MM.1S (cell line): Measurements from ENCODE around the gene KCND2.

Experiments used
- DNase-seq: peaks from one replicate; pipeline ENCODE4 v3.0.0-alpha.2; 2015
- H2AFZ ChIP-seq: fragments of 300-600 bp; sonication (generic); 2 replicates; pipeline ENCODE4 v1.6.0; 2016; ENCODE audit warnings: antibody characterized with exemption, low read length
- H3F3A ChIP-seq: fragments of 300-600 bp; sonication (generic); 2 replicates; pipeline ENCODE4 v1.6.1; 2016; ENCODE audit warnings: mild to moderate bottlenecking, antibody characterized with exemption, low read length, moderate library complexity, mixed read lengths; ENCODE audit not compliant: insufficient read depth
- H3K27ac ChIP-seq: fragments of 300-600 bp; sonication (generic); 2 replicates; pipeline ENCODE4 v1.5.1; 2016; ENCODE audit warnings: mild to moderate bottlenecking, low read length
- H3K27me3 ChIP-seq: fragments of 300-600 bp; sonication (generic); replicated peaks from 2 replicates; pipeline ENCODE4 v1.6.0; 2016; ENCODE audit warnings: low read length; ENCODE audit not compliant: insufficient read depth
- H3K36me3 ChIP-seq: fragments of 300-600 bp; sonication (generic); replicated peaks from 2 replicates; pipeline ENCODE4 v1.6.1; 2016; ENCODE audit warnings: mild to moderate bottlenecking, low read length, mixed read lengths; ENCODE audit not compliant: insufficient read depth
- H3K4me1 ChIP-seq: fragments of 300-600 bp; sonication (generic); 2 replicates; pipeline ENCODE4 v1.6.1; 2016; ENCODE audit warnings: low read length, mixed read lengths
- H3K4me2 ChIP-seq: fragments of 300-600 bp; sonication (generic); 2 replicates; pipeline ENCODE4 v1.6.0; 2016; ENCODE audit warnings: low read depth, low read length
- H3K4me3 ChIP-seq: fragments of 300-600 bp; sonication (generic); 2 replicates; pipeline ENCODE4 v1.5.1; 2016; ENCODE audit warnings: low read length, mixed read lengths
- H3K79me2 ChIP-seq: fragments of 300-600 bp; sonication (generic); 2 replicates; pipeline ENCODE4 v1.6.1; 2016; ENCODE audit warnings: mixed run types, low read length, mixed read lengths
- H3K9ac ChIP-seq: fragments of 300-600 bp; sonication (generic); 2 replicates; pipeline ENCODE4 v1.6.1; 2016; ENCODE audit warnings: low read length, mixed read lengths
- H3K9me2 ChIP-seq: fragments of 300-600 bp; sonication (generic); replicated peaks from 2 replicates; pipeline ENCODE4 v1.6.1; 2016; ENCODE audit warnings: mild to moderate bottlenecking, low read length, mixed read lengths; ENCODE audit not compliant: insufficient read depth
- H3K9me3 ChIP-seq: fragments of 300-600 bp; sonication (generic); replicated peaks from 2 replicates; pipeline ENCODE4 v1.6.1; 2016; ENCODE audit warnings: mild to moderate bottlenecking, low read length, mixed read lengths; ENCODE audit not compliant: insufficient read depth
- H4K20me1 ChIP-seq: fragments of 300-600 bp; sonication (generic); 2 replicates; pipeline ENCODE4 v1.6.1; 2016; ENCODE audit warnings: mild to moderate bottlenecking, low read length, moderate library complexity, mixed read lengths; ENCODE audit not compliant: insufficient read depth
- CTCF ChIP-seq: fragments of 300-600 bp; sonication (generic); IDR thresholded peaks from 2 replicates; pipeline ENCODE4 v1.5.1; 2016; ENCODE audit warnings: antibody characterized with exemption, low read length, mixed read lengths
- EZH2 ChIP-seq: fragments of 300-600 bp; sonication (generic); optimal IDR thresholded peaks from 2 replicates; pipeline ENCODE3; 2017; ENCODE audit warnings: low read depth, mild to moderate bottlenecking, antibody characterized with exemption, low read length, mixed read lengths
- EZH2phosphoT487 ChIP-seq: fragments of 300-600 bp; sonication (generic); IDR thresholded peaks from 2 replicates; pipeline ENCODE4 v1.6.1; 2018; ENCODE audit warnings: antibody characterized with exemption, low read length

KCND2 gene

GRCh38 chr7:120405652-120406051 is 132.7 kb downstream of the KCND2 start:
- Histone ChIP-seq H3K9ac (no peak overlapping the region), H4K20me1 (no peaks in the 10 kb centered on the region), H3K4me2 (no peak overlapping the region), H3K27me3 (no peaks in the 10 kb centered on the region), H3K9me3 (no peaks in the 10 kb centered on the region), H3K27ac (no peak overlapping the region), H3K9me2 (no peaks in the 10 kb centered on the region), H3F3A (peaks cover 14% of the 10 kb centered on the region; the same call in 1 of the 2 replicates), H3K36me3 (no peaks in the 10 kb centered on the region), H3K4me3 (no peak overlapping the region), H3K4me1 (peaks cover 22% of the 10 kb centered on the region), H3K79me2 (no peaks in the 10 kb centered on the region), H2AFZ (no peak overlapping the region)
- no peak for DNase-seq
- no peak for TF ChIP-seq CTCF
- TF ChIP-seq EZH2phosphoT487: no peak
- no peak for TF ChIP-seq EZH2

GRCh38 chr7:120407010-120407409 is 134.0 kb downstream of the KCND2 start:
- no peak for DNase-seq
- no peak overlapping the region for H3K27ac ChIP-seq
- H2AFZ ChIP-seq: no peak overlapping the region
- TF ChIP-seq EZH2phosphoT487: no peak
- no peak for TF ChIP-seq EZH2
- TF ChIP-seq CTCF: no peak
- peaks cover 8% of the 10 kb centered on the region for H3K4me1 ChIP-seq
- H3K27me3 ChIP-seq: no peaks in the 10 kb centered on the region
- H3F3A ChIP-seq: no peaks in the 10 kb centered on the region
- H3K4me2 ChIP-seq: no peak overlapping the region
- no peaks in the 10 kb centered on the region for H3K9me2 ChIP-seq
- no peak overlapping the region for H3K4me3 ChIP-seq
- no peaks in the 10 kb centered on the region for H3K36me3 ChIP-seq
- no peaks in the 10 kb centered on the region for H3K79me2 ChIP-seq
- no peak overlapping the region for H3K9ac ChIP-seq
- H4K20me1 ChIP-seq: no peaks in the 10 kb centered on the region
- H3K9me3 ChIP-seq: no peaks in the 10 kb centered on the region

GRCh38 chr7:120412139-120413050 is 139.4 kb downstream of the KCND2 start:
- Histone ChIP-seq H3K4me1 (no peaks in the 10 kb centered on the region), H3K4me2 (no peak overlapping the region), H2AFZ (no peak overlapping the region), H3F3A (no peaks in the 10 kb centered on the region), H3K27me3 (no peaks in the 10 kb centered on the region), H3K9me3 (no peaks in the 10 kb centered on the region), H3K9me2 (no peaks in the 10 kb centered on the region), H3K79me2 (no peaks in the 10 kb centered on the region), H3K36me3 (no peaks in the 10 kb centered on the region), H3K4me3 (no peak overlapping the region), H3K27ac (no peak overlapping the region), H4K20me1 (no peaks in the 10 kb centered on the region), H3K9ac (no peak overlapping the region)
- TF ChIP-seq EZH2phosphoT487: no peak
- no peak for TF ChIP-seq CTCF
- no peak for TF ChIP-seq EZH2
- DNase-seq: no peak
